Bronchus fibroblast of lung (primary cell): Measurements from ENCODE around the gene ANGPTL8. TPM values are rescaled to one million over a fixed set of nuclear protein-coding genes. Genes with fewer than 3 reads are reported as not detected.

ENCODE experiments used
- total RNA-seq: library from RNA; depleted of rRNA; stranded (reverse); fragments of >200 nt; gene quantifications from 2 replicates; pipeline ENCODE4 v1.2.3, GENCODE V29; 2015

The ANGPTL8 gene, protein sequence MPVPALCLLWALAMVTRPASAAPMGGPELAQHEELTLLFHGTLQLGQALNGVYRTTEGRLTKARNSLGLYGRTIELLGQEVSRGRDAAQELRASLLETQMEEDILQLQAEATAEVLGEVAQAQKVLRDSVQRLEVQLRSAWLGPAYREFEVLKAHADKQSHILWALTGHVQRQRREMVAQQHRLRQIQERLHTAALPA
- not detected in 2 replicates for total RNA-seq

DNA sequence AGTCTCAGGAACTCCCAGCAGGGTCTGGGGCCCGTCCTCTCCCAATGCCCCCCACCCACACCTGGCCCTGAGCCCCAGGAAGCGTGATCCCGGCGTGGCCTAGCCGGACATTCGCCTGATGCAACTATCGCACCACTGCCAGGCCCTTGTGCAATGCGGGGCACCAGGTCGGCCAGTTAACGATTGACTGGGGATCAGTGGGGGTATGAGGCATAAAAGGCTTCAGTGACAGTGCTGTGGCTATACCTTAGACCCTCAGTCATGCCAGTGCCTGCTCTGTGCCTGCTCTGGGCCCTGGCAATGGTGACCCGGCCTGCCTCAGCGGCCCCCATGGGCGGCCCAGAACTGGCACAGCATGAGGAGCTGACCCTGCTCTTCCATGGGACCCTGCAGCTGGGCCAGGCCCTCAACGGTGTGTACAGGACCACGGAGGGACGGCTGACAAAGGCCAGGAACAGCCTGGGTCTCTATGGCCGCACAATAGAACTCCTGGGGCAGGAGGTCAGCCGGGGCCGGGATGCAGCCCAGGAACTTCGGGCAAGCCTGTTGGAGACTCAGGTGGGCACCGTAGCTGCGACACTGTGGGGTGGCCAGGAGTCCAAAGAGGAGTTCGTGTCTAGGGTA is at the start of gene ANGPTL8:
Gene ANGPTL8, plus strand, starts transcription at position 243 of the 624 bp plus-strand sequence. Its CDS starts 19 bp downstream, at position 262.

DNA sequence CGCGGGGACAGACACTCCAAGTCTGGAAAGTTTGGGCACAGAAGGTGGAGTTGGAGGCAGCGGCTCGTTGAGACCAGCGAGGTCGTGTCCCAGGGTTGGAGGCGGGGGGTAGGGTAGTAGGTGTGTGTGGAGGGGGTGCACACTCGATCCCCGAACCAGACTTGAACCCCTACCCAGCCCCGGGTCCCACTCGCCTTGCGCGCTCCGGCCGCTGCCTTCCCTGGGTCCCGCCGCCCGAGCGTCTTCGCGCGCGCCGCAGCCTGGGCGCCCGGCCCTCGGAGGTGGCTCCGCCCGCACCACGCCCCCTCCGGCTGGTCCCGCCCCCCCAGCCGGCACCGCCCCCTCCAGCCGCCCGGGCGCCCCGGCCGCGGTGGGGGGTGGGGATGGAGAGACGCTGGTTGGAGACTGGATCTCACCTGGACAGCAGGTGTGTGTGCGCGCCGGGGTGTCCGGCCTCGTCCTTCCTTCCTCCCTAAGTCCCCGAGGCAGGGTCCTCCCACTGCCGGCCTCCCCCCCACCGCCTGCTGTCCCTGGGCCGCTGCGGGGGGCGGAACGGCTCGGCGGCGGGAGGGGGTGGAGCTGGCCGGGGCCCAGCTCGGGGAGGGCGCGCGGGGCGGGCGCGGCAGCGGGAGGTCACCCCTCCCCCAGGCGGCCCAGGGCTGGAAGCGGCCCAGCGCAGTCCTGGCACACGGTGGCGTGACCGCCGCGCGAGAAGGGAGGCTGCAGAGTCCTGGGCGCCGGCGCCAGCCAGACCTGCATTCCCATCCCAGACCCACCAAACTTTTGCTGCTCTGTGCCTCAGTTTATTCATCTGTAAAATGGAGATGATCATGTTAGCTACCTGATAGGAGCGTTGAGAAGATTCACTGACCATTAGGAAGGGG is 41.9 kb upstream of the ANGPTL8 start, which contains the start of gene KANK2:
Gene KANK2, minus strand, starts transcription at position 255 of the 884 bp plus-strand sequence. CDS start 3,034 bp downstream, outside the sequence.

GRCh38 chr19:11261971-11262839 is 22.8 kb downstream of the ANGPTL8 start, which contains the start of gene DOCK6:
TSS of gene DOCK6 (minus strand) at chr19:11262524. CDS start at chr19:11262440, 84 bp downstream.

Other genes with a start within 250 kb of the ANGPTL8 start
- 266 and 278 TPM in 2 replicates for gene LDLR, start 150.2 kb upstream of the ANGPTL8 start, total RNA-seq
- gene SPC24, start 83.8 kb upstream of the ANGPTL8 start, total RNA-seq, result 71.6 and 83.8 TPM in 2 replicates
- 168 and 234 TPM in 2 replicates for gene KANK2, start 42.1 kb upstream of the ANGPTL8 start, total RNA-seq
- 7.1 and 10.8 TPM in 2 replicates for gene DOCK6, start 22.9 kb downstream of the ANGPTL8 start, total RNA-seq
- gene TSPAN16, start 56.5 kb downstream of the ANGPTL8 start, total RNA-seq, result not detected in 2 replicates
- 4.0 and 5.5 TPM in 2 replicates for gene RAB3D, start 100.0 kb downstream of the ANGPTL8 start, total RNA-seq
- 135 and 145 TPM in 2 replicates for gene TMEM205, start 106.6 kb downstream of the ANGPTL8 start, total RNA-seq
- gene CCDC159, start 106.9 kb downstream of the ANGPTL8 start, total RNA-seq, result 2.5 and 6.7 TPM in 2 replicates
- gene PLPPR2, start 115.8 kb downstream of the ANGPTL8 start, total RNA-seq, result 8.6 and 13.5 TPM in 2 replicates
- gene SWSAP1, start 135.0 kb downstream of the ANGPTL8 start, total RNA-seq, result 1.7 and 2.1 TPM in 2 replicates
- gene EPOR, start 144.7 kb downstream of the ANGPTL8 start, total RNA-seq, result 12.4 and 15.3 TPM in 2 replicates
- gene RGL3, start 179.7 kb downstream of the ANGPTL8 start, total RNA-seq, result not detected in 2 replicates
- gene ODAD3, start 195.5 kb downstream of the ANGPTL8 start, total RNA-seq, result 0.15 and 0.17 TPM in 2 replicates
- 171 and 176 TPM in 2 replicates for gene PRKCSH, start 196.0 kb downstream of the ANGPTL8 start, total RNA-seq
- gene ELAVL3, start 241.4 kb downstream of the ANGPTL8 start, total RNA-seq, result not detected in 2 replicates